DLD1 (cell line): ENCODE results near the gene TMEM74B.

Experiments
- in situ Hi-C: cut with HindIII; loops from 2 replicates; pipeline ENCODE4 v1.10.0; 2017; ENCODE audit warnings: low sequenced_read_pairs

TMEM74B gene

GRCh38 chr20:1146957-1147356 is 37.8 kb downstream of the TMEM74B start:
- in situ Hi-C loops = no loop called here

DNA sequence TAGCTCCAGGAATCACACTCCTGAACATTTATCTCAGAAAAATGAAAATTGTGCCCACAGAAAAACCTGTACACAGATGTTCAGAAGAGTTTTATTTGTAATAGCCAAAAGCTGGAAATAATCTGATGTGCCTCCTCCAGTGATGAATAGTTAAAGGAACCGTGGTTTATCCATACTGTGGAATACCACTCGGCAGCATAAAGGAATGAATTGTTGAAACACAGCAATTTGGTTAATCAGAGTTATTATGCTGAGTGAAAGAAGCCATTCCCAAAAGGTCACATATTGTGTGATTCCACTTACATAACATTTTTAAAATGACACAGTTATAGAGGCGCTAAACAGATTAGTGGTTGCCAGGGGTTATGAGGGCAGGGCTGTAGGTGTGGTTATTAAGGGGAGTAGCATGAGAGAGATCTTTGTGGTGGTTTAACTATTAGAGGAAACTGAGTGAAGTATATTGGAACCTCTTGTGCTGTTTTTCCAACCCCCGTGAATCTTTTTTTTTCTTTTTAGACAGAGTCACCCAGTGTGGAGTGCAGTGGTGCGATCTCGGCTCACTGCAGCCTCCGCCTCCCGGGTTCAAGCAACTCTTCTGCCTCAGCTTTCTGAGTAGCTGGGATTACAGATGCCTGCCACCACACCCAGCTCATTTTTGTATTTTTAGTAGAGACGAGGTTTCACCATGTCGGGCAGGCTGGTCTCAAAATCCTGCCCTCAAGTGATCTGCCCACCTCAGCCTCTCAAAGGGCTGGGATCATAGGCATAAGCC is 40.2 kb downstream of the TMEM74B start:
- in situ Hi-C loops = no loop called here

- in situ Hi-C loops = no loop called here
Measured at GRCh38 chr20:1137236-1137635, 47.5 kb downstream of the TMEM74B start.

DNA sequence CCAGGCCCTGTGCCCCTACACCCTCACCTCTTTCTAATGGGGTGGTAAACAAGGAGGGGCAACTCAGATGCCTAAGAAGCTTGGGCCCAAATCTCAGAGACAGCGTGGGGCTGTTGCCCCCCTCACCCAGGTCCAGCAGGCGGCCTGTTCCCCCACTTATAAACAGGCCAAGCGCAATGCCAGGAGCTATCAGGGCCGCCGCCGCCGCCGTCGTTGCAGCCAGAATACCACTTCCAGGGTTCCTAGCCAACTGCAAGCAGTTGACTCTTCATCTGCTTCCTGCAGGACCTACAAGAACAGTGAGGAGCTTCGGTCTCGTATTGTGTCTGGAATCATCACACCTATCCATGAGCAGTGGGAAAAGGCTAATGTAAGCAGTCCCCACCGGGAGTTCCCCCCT is 49.9 kb downstream of the TMEM74B start:
- in situ Hi-C loops = no loop called here

DNA sequence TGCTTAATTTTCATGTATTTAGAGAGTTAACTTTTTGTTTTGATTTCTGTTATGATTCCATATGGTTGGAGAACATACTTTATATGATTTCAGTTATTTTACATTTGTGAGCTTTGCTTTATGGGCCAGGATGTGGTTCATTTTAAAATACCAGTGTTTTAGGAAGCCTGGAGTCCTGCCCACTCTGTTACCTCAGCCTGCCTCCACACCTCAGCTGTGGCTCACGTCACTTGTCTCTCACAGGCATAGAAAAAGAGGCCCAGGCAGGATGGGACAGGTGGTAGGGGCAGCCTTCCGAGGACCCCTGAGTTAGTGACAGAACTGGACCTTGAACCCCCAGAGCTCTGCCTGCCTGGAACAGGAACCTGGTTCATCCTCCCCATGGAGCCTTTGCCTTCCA is 50.4 kb downstream of the TMEM74B start:
- in situ Hi-C loops = no loop called here

- in situ Hi-C loops = no loop called here
Measured at GRCh38 chr20:1131354-1131753, 53.4 kb downstream of the TMEM74B start.

GRCh38 chr20:1130847-1131246 is 53.9 kb downstream of the TMEM74B start:
- in situ Hi-C loops = no loop called here
